ENCODE measurements around the gene SLC35F6.

The SLC35F6 gene

GRCh38 chr2:26739514-26739913, 24.6 kb upstream of the SLC35F6 start:
- no peak for TF ChIP-seq CTCF (conservative IDR thresholded peaks at IDR 0.05; ENCODE audit: low read length)
- no peak for DNase-seq (ENCODE audit: low read depth)
- H3K4me3 ChIP-seq (ENCODE audit: low read length), result no peak overlapping the region

GRCh38 chr2:26740346-26740745, 23.7 kb upstream of the SLC35F6 start:
- H3K4me3 ChIP-seq (ENCODE audit: low read length), result no peak overlapping the region
- DNase-seq (ENCODE audit: low read depth), result no peak
- TF ChIP-seq CTCF (conservative IDR thresholded peaks at IDR 0.05; ENCODE audit: low read length), result no peak

- H3K4me3 ChIP-seq (ENCODE audit: low read length), result no peak overlapping the region
- no peak for TF ChIP-seq CTCF (conservative IDR thresholded peaks at IDR 0.05; ENCODE audit: low read length)
- DNase-seq (ENCODE audit: low read depth), result no peak
Observed at GRCh38 chr2:26740890-26741302, 23.2 kb upstream of the SLC35F6 start.

GRCh38 chr2:26742048-26742770, 21.9 kb upstream of the SLC35F6 start:
- no peak for DNase-seq (ENCODE audit: low read depth)
- TF ChIP-seq CTCF (conservative IDR thresholded peaks at IDR 0.05; ENCODE audit: low read length), result no peak
- H3K4me3 ChIP-seq (ENCODE audit: low read length), result no peak overlapping the region

- H3K4me3 ChIP-seq (ENCODE audit: low read length), result no peak overlapping the region
- TF ChIP-seq CTCF (conservative IDR thresholded peaks at IDR 0.05; ENCODE audit: low read length), result no peak
- no peak for DNase-seq (ENCODE audit: low read depth)
Observed at GRCh38 chr2:26743852-26744251, 20.2 kb upstream of the SLC35F6 start.

GRCh38 chr2:26744953-26745352, 19.1 kb upstream of the SLC35F6 start:
- TF ChIP-seq CTCF (conservative IDR thresholded peaks at IDR 0.05; ENCODE audit: low read length), result no peak
- H3K4me3 ChIP-seq (ENCODE audit: low read length), result no peak overlapping the region
- DNase-seq (ENCODE audit: low read depth), result no peak

GRCh38 chr2:26745609-26746327, 18.3 kb upstream of the SLC35F6 start:
- no peak overlapping the region for H3K4me3 ChIP-seq (ENCODE audit: low read length)
- peak; percentile 97 for TF ChIP-seq CTCF (conservative IDR thresholded peaks at IDR 0.05; ENCODE audit: low read length)
- peak; percentile 71 for DNase-seq (ENCODE audit: low read depth)
